ENCODE data around the gene APC2.

- TF ChIP-seq EZH2 (IDR thresholded peaks at IDR 0.05) (no peak), POLR2AphosphoS5 (IDR thresholded peaks at IDR 0.05; ENCODE audit: borderline replicate concordance, low read depth, low read length) (no peak), FOXP2 (optimal IDR thresholded peaks at IDR 0.05; ENCODE audit: control extremely low read depth, extremely low read length, insufficient read depth) (no peak)
Measured at GRCh38 chr19:1481224-1481892, 31.4 kb downstream of the APC2 start.

Data from SK-N-MC (cell line).